Measurements from ENCODE around the gene SELENOP.

SELENOP gene

GRCh38 chr5:42772265-42772993 is 39.3 kb downstream of the SELENOP start:
- POLR2A ChIA-PET = interaction anchor here (0.6 kb wide), 1 partner anchor 42 kb away, joined by 6 read pairs; no protein-coding TSS in a partner anchor
- Histone ChIP-seq H3K9me3 (ENCODE audit: control extremely low read depth in 1 of 5, control insufficient read depth in 4 of 5, insufficient read depth in 2 of 5, low read depth in 1 of 5, low read length in 4 of 5) (peaks cover 0 to 2% (median 0%) of the 10 kb centered on the region in 5 experiments), H3K27me3 (replicated peaks in 2 of 5; ENCODE audit: control insufficient read depth in 4 of 5, insufficient read depth in 5 of 5, low read length in 4 of 5) (no peaks in the 10 kb centered on the region), H3K36me3 (ENCODE audit: control insufficient read depth in 4 of 4, insufficient read depth in 4 of 4, low read length in 3 of 4) (peaks cover 0 to 8% (median 0%) of the 10 kb centered on the region in 4 experiments), H3K4me1 (ENCODE audit: control extremely low read depth in 1 of 4, control insufficient read depth in 4 of 4, insufficient read depth in 4 of 4, low read length in 3 of 4) (no peaks in the 10 kb centered on the region), H3K4me3 (ENCODE audit: control insufficient read depth in 1 of 7, extremely low read depth in 1 of 7, insufficient read depth in 4 of 7, low read depth in 2 of 7, low read length in 6 of 7) (no peak overlapping the region), H3K27ac (ENCODE audit: insufficient read depth in 1 of 2, low read depth in 1 of 2, low read length in 2 of 2, poor library complexity in 1 of 2, severe bottlenecking in 2 of 2) (no peak overlapping the region)
- no peak for DNase-seq
- WGBS (ENCODE audit: insufficient coverage) = 96% methylated on average over 6 of the region's 13 CpGs
- CTCF ChIA-PET = interaction anchor here (0.7 kb wide), 1 partner anchor 906 kb away, joined by 3 read pairs; no protein-coding TSS in a partner anchor

GRCh38 chr5:42770003-42770402 is 41.7 kb downstream of the SELENOP start:
- ChIA-PET POLR2A (no interaction called here), CTCF (interaction anchor here (1.0 kb wide), 1 partner anchor 713 kb away, joined by 4 read pairs; no protein-coding TSS in a partner anchor)
- Histone ChIP-seq H3K4me1 (ENCODE audit: control extremely low read depth in 1 of 4, control insufficient read depth in 4 of 4, insufficient read depth in 4 of 4, low read length in 3 of 4) (no peaks in the 10 kb centered on the region), H3K36me3 (ENCODE audit: control insufficient read depth in 4 of 4, insufficient read depth in 4 of 4, low read length in 3 of 4) (peaks cover 0 to 8% (median 0%) of the 10 kb centered on the region in 4 experiments), H3K9me3 (ENCODE audit: control extremely low read depth in 1 of 5, control insufficient read depth in 4 of 5, insufficient read depth in 2 of 5, low read depth in 1 of 5, low read length in 4 of 5) (peaks cover 0 to 2% (median 0%) of the 10 kb centered on the region in 5 experiments), H3K27ac (ENCODE audit: insufficient read depth in 1 of 2, low read depth in 1 of 2, low read length in 2 of 2, poor library complexity in 1 of 2, severe bottlenecking in 2 of 2) (no peak overlapping the region), H3K27me3 (replicated peaks in 2 of 5; ENCODE audit: control insufficient read depth in 4 of 5, insufficient read depth in 5 of 5, low read length in 4 of 5) (no peaks in the 10 kb centered on the region), H3K4me3 (ENCODE audit: control insufficient read depth in 1 of 7, extremely low read depth in 1 of 7, insufficient read depth in 4 of 7, low read depth in 2 of 7, low read length in 6 of 7) (no peak overlapping the region)
- DNase-seq = no peak

- ChIA-PET CTCF (interaction anchor here (0.7 to 1.8 kb wide), 18 partner anchors 11 to 925 kb away, joined by 3 to 8 read pairs (median 3); partner anchors contain the start of gene CCDC152), POLR2A (no interaction called here)
- Histone ChIP-seq H3K27me3 (replicated peaks in 2 of 5; ENCODE audit: control insufficient read depth in 4 of 5, insufficient read depth in 5 of 5, low read length in 4 of 5) (no peaks in the 10 kb centered on the region), H3K4me3 (ENCODE audit: control insufficient read depth in 1 of 7, extremely low read depth in 1 of 7, insufficient read depth in 4 of 7, low read depth in 2 of 7, low read length in 6 of 7) (no peak overlapping the region), H3K4me1 (ENCODE audit: control extremely low read depth in 1 of 4, control insufficient read depth in 4 of 4, insufficient read depth in 4 of 4, low read length in 3 of 4) (no peaks in the 10 kb centered on the region), H3K9me3 (ENCODE audit: control extremely low read depth in 1 of 5, control insufficient read depth in 4 of 5, insufficient read depth in 2 of 5, low read depth in 1 of 5, low read length in 4 of 5) (peaks cover 0 to 2% (median 0%) of the 10 kb centered on the region in 5 experiments), H3K36me3 (ENCODE audit: control insufficient read depth in 4 of 4, insufficient read depth in 4 of 4, low read length in 3 of 4) (peaks cover 0 to 10% (median 0%) of the 10 kb centered on the region in 4 experiments), H3K27ac (ENCODE audit: insufficient read depth in 1 of 2, low read depth in 1 of 2, low read length in 2 of 2, poor library complexity in 1 of 2, severe bottlenecking in 2 of 2) (no peak overlapping the region)
- WGBS (ENCODE audit: insufficient coverage) = 100% methylated on average over 1 of the region's 1 CpG
- no peak for DNase-seq
These were observed 43.6 kb downstream of the SELENOP start for GRCh38 chr5:42768106-42768504.

- whole genome bisulfite sequencing (ENCODE audit: insufficient coverage) = no CpG with 5 or more reads among the region's 3 CpGs
- Histone ChIP-seq H3K36me3 (ENCODE audit: control insufficient read depth in 4 of 4, insufficient read depth in 4 of 4, low read length in 3 of 4) (peaks cover 0 to 12% (median 0%) of the 10 kb centered on the region in 4 experiments), H3K27ac (ENCODE audit: insufficient read depth in 1 of 2, low read depth in 1 of 2, low read length in 2 of 2, poor library complexity in 1 of 2, severe bottlenecking in 2 of 2) (no peak overlapping the region), H3K4me1 (ENCODE audit: control extremely low read depth in 1 of 4, control insufficient read depth in 4 of 4, insufficient read depth in 4 of 4, low read length in 3 of 4) (no peaks in the 10 kb centered on the region), H3K9me3 (ENCODE audit: control extremely low read depth in 1 of 5, control insufficient read depth in 4 of 5, insufficient read depth in 2 of 5, low read depth in 1 of 5, low read length in 4 of 5) (peaks cover 0 to 2% (median 0%) of the 10 kb centered on the region in 5 experiments), H3K27me3 (replicated peaks in 2 of 5; ENCODE audit: control insufficient read depth in 4 of 5, insufficient read depth in 5 of 5, low read length in 4 of 5) (no peaks in the 10 kb centered on the region), H3K4me3 (ENCODE audit: control insufficient read depth in 1 of 7, extremely low read depth in 1 of 7, insufficient read depth in 4 of 7, low read depth in 2 of 7, low read length in 6 of 7) (no peak overlapping the region)
- POLR2A ChIA-PET = no interaction called here
- CTCF ChIA-PET = interaction anchor here (0.6 to 1.8 kb wide), 21 partner anchors 11 to 924 kb away, joined by 3 to 8 read pairs (median 3); partner anchors contain the start of gene CCDC152
- DNase-seq = peak; percentile 34 to 67 (median 57)
These were observed 44.1 kb downstream of the SELENOP start for GRCh38 chr5:42767491-42768105.

GRCh38 chr5:42761791-42762190 is 49.9 kb downstream of the SELENOP start:
- Histone ChIP-seq H3K4me3 (ENCODE audit: control insufficient read depth in 1 of 7, extremely low read depth in 1 of 7, insufficient read depth in 4 of 7, low read depth in 2 of 7, low read length in 6 of 7) (no peak overlapping the region), H3K4me1 (ENCODE audit: control extremely low read depth in 1 of 4, control insufficient read depth in 4 of 4, insufficient read depth in 4 of 4, low read length in 3 of 4) (peaks cover 4 to 8% (median 7%) of the 10 kb centered on the region in 4 experiments), H3K27ac (ENCODE audit: insufficient read depth in 1 of 2, low read depth in 1 of 2, low read length in 2 of 2, poor library complexity in 1 of 2, severe bottlenecking in 2 of 2) (no peak overlapping the region), H3K27me3 (replicated peaks in 2 of 5; ENCODE audit: control insufficient read depth in 4 of 5, insufficient read depth in 5 of 5, low read length in 4 of 5) (no peaks in the 10 kb centered on the region), H3K9me3 (ENCODE audit: control extremely low read depth in 1 of 5, control insufficient read depth in 4 of 5, insufficient read depth in 2 of 5, low read depth in 1 of 5, low read length in 4 of 5) (no peaks in the 10 kb centered on the region), H3K36me3 (ENCODE audit: control insufficient read depth in 4 of 4, insufficient read depth in 4 of 4, low read length in 3 of 4) (peaks cover 0 to 5% (median 0%) of the 10 kb centered on the region in 4 experiments)
- POLR2A ChIA-PET = no interaction called here
- WGBS (ENCODE audit: insufficient coverage) = no CpG with 5 or more reads among the region's 1 CpG
- no peak for DNase-seq
- CTCF ChIA-PET = interaction anchor here (1.7 kb wide), 1 partner anchor 16 kb away, joined by 4 read pairs; no protein-coding TSS in a partner anchor

GRCh38 chr5:42760426-42760825 is 51.3 kb downstream of the SELENOP start:
- Histone ChIP-seq H3K9me3 (ENCODE audit: control extremely low read depth in 1 of 5, control insufficient read depth in 4 of 5, insufficient read depth in 2 of 5, low read depth in 1 of 5, low read length in 4 of 5) (no peaks in the 10 kb centered on the region), H3K27me3 (replicated peaks in 2 of 5; ENCODE audit: control insufficient read depth in 4 of 5, insufficient read depth in 5 of 5, low read length in 4 of 5) (no peaks in the 10 kb centered on the region), H3K27ac (ENCODE audit: insufficient read depth in 1 of 2, low read depth in 1 of 2, low read length in 2 of 2, poor library complexity in 1 of 2, severe bottlenecking in 2 of 2) (no peak overlapping the region), H3K4me3 (ENCODE audit: control insufficient read depth in 1 of 7, extremely low read depth in 1 of 7, insufficient read depth in 4 of 7, low read depth in 2 of 7, low read length in 6 of 7) (no peak overlapping the region), H3K36me3 (ENCODE audit: control insufficient read depth in 4 of 4, insufficient read depth in 4 of 4, low read length in 3 of 4) (peaks cover 0 to 5% (median 0%) of the 10 kb centered on the region in 4 experiments), H3K4me1 (ENCODE audit: control extremely low read depth in 1 of 4, control insufficient read depth in 4 of 4, insufficient read depth in 4 of 4, low read length in 3 of 4) (peaks cover 4 to 8% (median 7%) of the 10 kb centered on the region in 4 experiments)
- no CpG with 5 or more reads among the region's 4 CpGs for WGBS (ENCODE audit: insufficient coverage)
- ChIA-PET POLR2A (no interaction called here), CTCF (interaction anchor here (1.7 kb wide), 1 partner anchor 15 kb away, joined by 4 read pairs; no protein-coding TSS in a partner anchor)
- DNase-seq = no peak

- Histone ChIP-seq H3K9me3 (ENCODE audit: control extremely low read depth in 1 of 5, control insufficient read depth in 4 of 5, insufficient read depth in 2 of 5, low read depth in 1 of 5, low read length in 4 of 5) (no peaks in the 10 kb centered on the region), H3K27ac (ENCODE audit: insufficient read depth in 1 of 2, low read depth in 1 of 2, low read length in 2 of 2, poor library complexity in 1 of 2, severe bottlenecking in 2 of 2) (no peak overlapping the region), H3K27me3 (replicated peaks in 2 of 5; ENCODE audit: control insufficient read depth in 4 of 5, insufficient read depth in 5 of 5, low read length in 4 of 5) (no peaks in the 10 kb centered on the region), H3K4me1 (ENCODE audit: control extremely low read depth in 1 of 4, control insufficient read depth in 4 of 4, insufficient read depth in 4 of 4, low read length in 3 of 4) (peaks cover 4 to 8% (median 7%) of the 10 kb centered on the region in 4 experiments), H3K4me3 (ENCODE audit: control insufficient read depth in 1 of 7, extremely low read depth in 1 of 7, insufficient read depth in 4 of 7, low read depth in 2 of 7, low read length in 6 of 7) (no peak overlapping the region), H3K36me3 (ENCODE audit: control insufficient read depth in 4 of 4, insufficient read depth in 4 of 4, low read length in 3 of 4) (peaks cover 0 to 5% (median 0%) of the 10 kb centered on the region in 4 experiments)
- POLR2A ChIA-PET = no interaction called here
- WGBS (ENCODE audit: insufficient coverage) = 100% methylated on average over 1 of the region's 2 CpGs
- DNase-seq = no peak
- CTCF ChIA-PET = no interaction called here
These were observed 52.2 kb downstream of the SELENOP start for GRCh38 chr5:42759456-42759855.
